Esophagus squamous epithelium (tissue), 4 donors: ENCODE data around the gene E2F4.

Source experiments
- POLR2A ChIP-seq, 4 donors: fragments of 450-650 bp; IDR thresholded peaks; one replicate each; pipeline ENCODE4 v1.6.1; 2017; ENCODE audit warnings: antibody characterized with exemption in 4 of 4, mild to moderate bottlenecking in 4 of 4, moderate library complexity in 3 of 4
- TF ChIP-seq, protein P1 (sequence below), 6 experiments: fragments of 450-650 bp in 4 of 6; fragments of 200-600 bp in 2 of 6; sonication (generic) in 2 of 6; IDR thresholded peaks; one replicate each; pipeline ENCODE4 v1.5.1; 2016 to 2019; ENCODE audit warnings: antibody characterized with exemption in 6 of 6, mild to moderate bottlenecking in 4 of 6, moderate library complexity in 4 of 6

DNA sequence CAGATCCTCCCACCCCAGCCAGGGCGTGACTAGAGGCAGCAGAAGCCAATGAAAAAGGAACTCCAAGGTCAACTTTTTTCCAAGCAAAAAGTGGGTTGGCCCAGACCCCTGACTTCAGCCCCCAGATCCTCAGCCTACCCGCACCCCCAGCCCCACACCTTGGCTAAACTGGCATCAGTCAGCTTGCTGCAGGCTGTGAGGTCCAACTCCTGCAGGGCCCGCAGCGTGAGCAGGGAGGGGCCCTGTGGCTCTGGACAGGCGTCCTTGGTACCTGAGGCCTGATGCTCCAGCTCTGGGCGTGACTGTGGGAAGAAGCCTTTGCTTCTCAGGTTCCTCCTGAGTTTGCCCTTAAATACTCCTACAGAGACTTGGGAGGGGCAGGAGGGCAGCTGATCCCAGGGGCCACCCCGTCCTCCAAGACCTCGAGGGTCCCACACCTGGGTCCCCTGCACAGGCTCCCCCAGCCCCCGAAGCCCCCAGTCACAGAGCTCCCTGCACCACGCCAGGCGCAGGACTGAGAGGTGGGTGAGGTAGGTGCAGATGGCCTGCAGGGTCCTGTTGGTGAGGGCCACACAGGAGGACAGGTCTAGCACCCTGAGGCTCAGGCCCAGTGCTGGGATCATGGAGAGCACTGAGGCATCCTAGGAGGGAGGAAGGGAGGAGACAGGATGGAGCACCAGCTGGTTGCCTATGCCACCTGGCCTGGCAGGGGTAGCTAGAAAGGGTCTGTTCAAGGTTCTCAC is 16.4 kb downstream of the E2F4 start:
- no peak for TF ChIP-seq POLR2A (IDR thresholded peaks at IDR 0.05)
- TF ChIP-seq, protein P1, sequence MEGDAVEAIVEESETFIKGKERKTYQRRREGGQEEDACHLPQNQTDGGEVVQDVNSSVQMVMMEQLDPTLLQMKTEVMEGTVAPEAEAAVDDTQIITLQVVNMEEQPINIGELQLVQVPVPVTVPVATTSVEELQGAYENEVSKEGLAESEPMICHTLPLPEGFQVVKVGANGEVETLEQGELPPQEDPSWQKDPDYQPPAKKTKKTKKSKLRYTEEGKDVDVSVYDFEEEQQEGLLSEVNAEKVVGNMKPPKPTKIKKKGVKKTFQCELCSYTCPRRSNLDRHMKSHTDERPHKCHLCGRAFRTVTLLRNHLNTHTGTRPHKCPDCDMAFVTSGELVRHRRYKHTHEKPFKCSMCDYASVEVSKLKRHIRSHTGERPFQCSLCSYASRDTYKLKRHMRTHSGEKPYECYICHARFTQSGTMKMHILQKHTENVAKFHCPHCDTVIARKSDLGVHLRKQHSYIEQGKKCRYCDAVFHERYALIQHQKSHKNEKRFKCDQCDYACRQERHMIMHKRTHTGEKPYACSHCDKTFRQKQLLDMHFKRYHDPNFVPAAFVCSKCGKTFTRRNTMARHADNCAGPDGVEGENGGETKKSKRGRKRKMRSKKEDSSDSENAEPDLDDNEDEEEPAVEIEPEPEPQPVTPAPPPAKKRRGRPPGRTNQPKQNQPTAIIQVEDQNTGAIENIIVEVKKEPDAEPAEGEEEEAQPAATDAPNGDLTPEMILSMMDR (IDR thresholded peaks at IDR 0.05) = no peak
